K562 (cell line): ENCODE measurements around the gene GNAZ. TPM values are rescaled to one million over a fixed set of nuclear protein-coding genes. Genes with fewer than 3 reads are reported as not detected.
A peak's percentile ranks its signal among the peaks of the same experiment; 100 is the strongest.

ENCODE experiments used
- ATAC-seq: fragments of 200-7000 bp; cut with Tn5 transposase; 3 replicates; pipeline ENCODE4 v1.9.1; 2020; ENCODE audit warnings: moderate library complexity
- BruUV-seq: library from RNA; stranded (reverse); fragments of 400-500 nt; replicated peaks from 2 replicates; lab custom pipeline; 2021; lab: Mats Ljungman, UMichigan
- CTCF ChIA-PET: fragments of 300-600 bp; formaldehyde crosslinking; extraction: SDS; loops from one replicate; lab custom pipeline; 2021; ENCODE audit warnings: low intra/inter-chr PET ratio; lab: Yijun Ruan, JAX
- POLR2A ChIA-PET: fragments of 300-600, 350-650 bp; sonication (Branson Sonifier 250); formaldehyde crosslinking; extraction: SDS; loops from one replicate; lab custom pipeline; 2021; ENCODE audit warnings: antibody characterized with exemption, inconsistent platforms; lab: Yijun Ruan, JAX
- DNase-seq, 4 experiments: peaks; one replicate each; pipeline versions ENCODE4 v3.0.0 to v3.0.0-alpha.2; 2011 to 2018; ENCODE audit warnings: low spot score in 3 of 4, mixed read lengths in 3 of 4; ENCODE audit errors: extremely low read depth in 1 of 4
- FAIRE-seq: peaks from 2 replicates; lab custom pipeline; 2011; peaks lifted over from hg19 to GRCh38; lab: Jason Lieb, UNC
- H2AFZ ChIP-seq: 2 replicates; pipeline ENCODE4 v1.6.0; 2011; ENCODE audit warnings: low read depth, low read length, control low read depth, inconsistent platforms
- H3K27ac ChIP-seq: fragments of 200-600 bp; 3 replicates; pipeline ENCODE4 v1.8.0; 2011; ENCODE audit warnings: low read depth, mild to moderate bottlenecking, control low read depth, inconsistent platforms, low read length, moderate library complexity, mixed read lengths; ENCODE audit errors: extremely low read depth
- H3K27me3 ChIP-seq, 2 experiments: fragments of 300-600 bp in 1 of 2; 2 replicates in 1 of 2; 3 replicates in 1 of 2; pipeline versions ENCODE4 v1.6.0 to v1.8.0; 2011; ENCODE audit warnings: inconsistent platforms in 2 of 2, low read length in 2 of 2, mild to moderate bottlenecking in 1 of 2, mixed read lengths in 1 of 2, moderate library complexity in 1 of 2; ENCODE audit not compliant: control insufficient read depth in 2 of 2, insufficient read depth in 2 of 2
- H3K36me3 ChIP-seq: fragments of 300-600 bp; 3 replicates; pipeline ENCODE4 v1.8.0; 2011; ENCODE audit warnings: mild to moderate bottlenecking, low read length, inconsistent platforms; ENCODE audit not compliant: control insufficient read depth, insufficient read depth
- H3K4me1 ChIP-seq, 2 experiments: fragments of 200-600 bp in 1 of 2; replicated peaks in 1 of 2; 2 replicates in 1 of 2; 3 replicates in 1 of 2; pipeline versions ENCODE4 v1.5.1 to v1.8.0; 2011; ENCODE audit warnings: inconsistent platforms in 2 of 2, low read length in 2 of 2, mild to moderate bottlenecking in 1 of 2, mixed read lengths in 1 of 2, moderate library complexity in 1 of 2; ENCODE audit not compliant: control insufficient read depth in 2 of 2, insufficient read depth in 2 of 2
- H3K4me2 ChIP-seq: 2 replicates; pipeline ENCODE4 v1.6.1; 2011; ENCODE audit warnings: low read length, control low read depth, inconsistent platforms, mixed read lengths; ENCODE audit not compliant: insufficient read depth
- H3K4me3 ChIP-seq: fragments of 200-600 bp; sonication (generic), shearing (Covaris generic); 2 replicates; pipeline ENCODE4 v1.5.1; 2016; ENCODE audit warnings: control low read depth, inconsistent platforms
- H3K79me2 ChIP-seq: fragments of 200-600 bp; 3 replicates; pipeline ENCODE4 v1.8.0; 2011; ENCODE audit warnings: low read length, inconsistent platforms; ENCODE audit not compliant: control insufficient read depth, insufficient read depth
- H3K9ac ChIP-seq, 2 experiments: 2 replicates each; pipeline versions ENCODE4 v1.6.0 to v1.6.1; 2011; ENCODE audit warnings: low read depth in 2 of 2, low read length in 2 of 2, control low read depth in 1 of 2, inconsistent platforms in 1 of 2, mild to moderate bottlenecking in 1 of 2, mixed read lengths in 1 of 2; ENCODE audit not compliant: insufficient read depth in 1 of 2
- H3K9me1 ChIP-seq: one replicate; pipeline ENCODE4 v1.6.0; 2011; ENCODE audit warnings: inconsistent platforms, mild to moderate bottlenecking, low read length, moderate library complexity; ENCODE audit not compliant: control insufficient read depth, insufficient read depth
- H3K9me3 ChIP-seq: replicated peaks from 2 replicates; pipeline ENCODE4 v1.5.1; 2011; ENCODE audit warnings: low read depth, low read length, inconsistent platforms; ENCODE audit not compliant: control insufficient read depth, insufficient read depth
- H4K20me1 ChIP-seq: replicated peaks from 2 replicates; pipeline ENCODE4 v1.6.1; 2011; ENCODE audit warnings: low read length, inconsistent platforms, mixed read lengths; ENCODE audit not compliant: control insufficient read depth, insufficient read depth
- ATF1 ChIP-seq, 2 experiments: fragments of 450-650 bp in 1 of 2; IDR thresholded peaks; 2 replicates each; pipeline ENCODE4 v1.6.1; 2016; ENCODE audit warnings: missing compliant biosample characterization in 1 of 2, missing genetic modification characterization in 1 of 2
- BHLHE40 ChIP-seq: IDR thresholded peaks from 2 replicates; pipeline ENCODE4 v1.6.1; 2011; ENCODE audit warnings: low read length, improper control_type of control experiment
- CREM ChIP-seq: IDR thresholded peaks from 2 replicates; pipeline ENCODE4 v1.6.1; 2014; ENCODE audit warnings: antibody characterized with exemption, low read depth
- E2F3 ChIP-seq: fragments of 250-450 bp; sonication (Bioruptor Pico); IDR thresholded peaks from 2 replicates; pipeline ENCODE4 v1.4.0; 2020; ENCODE audit warnings: mild to moderate bottlenecking
- EGR1 ChIP-seq: fragments of 450-650 bp; conservative IDR thresholded peaks from 2 replicates; pipeline ENCODE4 v1.6.1; 2017; ENCODE audit warnings: mild to moderate bottlenecking
- FUS ChIP-seq: fragments of 200-400 bp; formaldehyde crosslinking; optimal IDR thresholded peaks from 2 replicates; pipeline ENCODE3; 2017; ENCODE audit warnings: low read depth, low read length
- GTF2A2 ChIP-seq: IDR thresholded peaks from 2 replicates; pipeline ENCODE4 v1.6.1; 2016; ENCODE audit warnings: mild to moderate bottlenecking, missing genetic modification characterization, missing compliant biosample characterization
- GTF2F1 ChIP-seq: IDR thresholded peaks from 2 replicates; pipeline ENCODE4 v1.6.1; 2011; ENCODE audit warnings: low read depth, low read length, improper control_type of control experiment
- HMGN3 ChIP-seq: IDR thresholded peaks from 2 replicates; pipeline ENCODE4 v1.6.1; 2011; ENCODE audit warnings: borderline replicate concordance, low read depth, mild to moderate bottlenecking, mixed read lengths, low read length; ENCODE audit not compliant: insufficient read length; ENCODE audit errors: extremely low read depth
- MXD1 ChIP-seq: fragments of 250-450 bp; sonication (Bioruptor Pico); IDR thresholded peaks from 2 replicates; pipeline ENCODE4 v1.8.0; 2021; ENCODE audit warnings: borderline replicate concordance, mild to moderate bottlenecking, moderate library complexity; ENCODE audit not compliant: poor library complexity, severe bottlenecking
- PRMT5 ChIP-seq: sonication (generic); formaldehyde crosslinking; IDR thresholded peaks from 2 replicates; pipeline ENCODE4 v1.5.0; 2020; ENCODE audit warnings: missing genetic modification reagents
- RB1 ChIP-seq: fragments of 450-650 bp; IDR thresholded peaks from 2 replicates; pipeline ENCODE4 v1.6.1; 2017; ENCODE audit warnings: low read depth, mild to moderate bottlenecking
- SMARCA5 ChIP-seq: fragments of 450-650 bp; IDR thresholded peaks from 2 replicates; pipeline ENCODE4 v1.6.1; 2016
- SRSF7 ChIP-seq: fragments of 200-400 bp; formaldehyde crosslinking; optimal IDR thresholded peaks from 2 replicates; pipeline ENCODE3; 2017; ENCODE audit warnings: mild to moderate bottlenecking, low read depth, low read length
- STAT5B ChIP-seq: fragments of 250-450 bp; sonication (Bioruptor Pico); IDR thresholded peaks from 2 replicates; pipeline ENCODE4 v1.8.0; 2021; ENCODE audit warnings: mild to moderate bottlenecking, inconsistent platforms
- YY1 ChIP-seq, 3 experiments: IDR thresholded peaks; 2 replicates each; pipeline ENCODE4 v1.6.1; 2011; ENCODE audit warnings: low read length in 2 of 3, mild to moderate bottlenecking in 2 of 3, moderate library complexity in 2 of 3, borderline replicate concordance in 1 of 3, control low read depth in 1 of 3, low read depth in 1 of 3; ENCODE audit not compliant: insufficient read depth in 3 of 3, insufficient replicate concordance in 2 of 3, control insufficient read depth in 1 of 3, insufficient read length in 1 of 3; ENCODE audit errors: extremely low read depth in 1 of 3
- ZNF76 ChIP-seq: fragments of 250-450 bp; sonication (Bioruptor Pico); IDR thresholded peaks from 2 replicates; pipeline ENCODE4 v1.4.0; 2020; ENCODE audit warnings: mild to moderate bottlenecking, moderate library complexity, borderline replicate concordance
- WGBS: fragments of 100-300 bp; shearing (Covaris generic); methylation state at CpG from one replicate; pipeline ENCODE4 v1.1.6; 2016; ENCODE audit warnings: low coverage, mixed read lengths; ENCODE audit not compliant: insufficient coverage; ENCODE audit errors: missing lambda C conversion rate; 5-methylcytosine and 5-hydroxymethylcytosine counted together
- in situ Hi-C: fragments of 300-500 bp; cut with MboI; formaldehyde crosslinking; loops from 4 replicates; pipeline ENCODE4 v1.15.0; 2018; ENCODE audit warnings: inconsistent platforms, mixed read lengths
- intact Hi-C: fragments of 100-400 bp; cut with micrococcal nuclease; formaldehyde crosslinking; loops from 2 replicates; pipeline ENCODE4 v1.14.2; 2022
- polyA plus RNA-seq, 8 experiments: library from polyadenylated mRNA; depleted of rRNA in 4 of 8; stranded (reverse) in 5 of 8; unstranded in 3 of 8; fragments of >200 nt; fragmentation: Nextera tagmentation in 2 of 8; fragmentation: Illumina TruSeq in 1 of 8; extraction: Ambion mirVana in 2 of 8; extraction: Trizol in 1 of 8; gene quantifications; 2 replicates each; pipeline versions ENCODE4 v1.2.1 to v1.2.3, GENCODE V29; 2011 to 2014; ENCODE audit warnings: inconsistent platforms in 1 of 8, missing spikeins in 1 of 8
- total RNA-seq, 7 experiments: library from RNA; depleted of rRNA in 6 of 7; stranded (reverse); fragments of >200 nt in 6 of 7; fragmentation: Illumina TruSeq in 2 of 7; extraction: Trizol in 2 of 7; gene quantifications; 2 replicates each; pipeline versions ENCODE4 v1.2.1 to v1.2.3, GENCODE V29; 2011 to 2021; ENCODE audit warnings: low replicate concordance in 1 of 7
- TF ChIP-seq, protein P1 (sequence below): IDR thresholded peaks from 2 replicates; pipeline ENCODE4 v1.6.1; 2011; ENCODE audit not compliant: insufficient read length; ENCODE audit errors: extremely low read depth

Gene GNAZ
- total and polyA plus RNA-seq, 9 of the 15 experiments (the other 6 are each of a cell fraction or from before 2014, with no cell fraction given) = 0.04 to 0.22 (median 0.13) TPM; not detected in 3

- Histone ChIP-seq H3K4me1 (peaks cover 0 to 7% of the 10 kb centered on the region in 2 experiments; a peak in 1 of 5 replicates), H4K20me1 (peaks cover 85% of the 10 kb centered on the region), H3K9me1 (no peaks in the 10 kb centered on the region), H3K4me2 (no peak overlapping the region), H3K9ac (peak overlapping the region in 1 of 2 experiments; percentile 2; a peak in 1 of 4 replicates), H3K27me3 (peaks cover 55 to 100% of the 10 kb centered on the region in 2 experiments), H3K4me3 (no peak overlapping the region), H2AFZ (no peak overlapping the region), H3K27ac (no peak overlapping the region), H3K79me2 (no peaks in the 10 kb centered on the region), H3K36me3 (no peaks in the 10 kb centered on the region), H3K9me3 (no peaks in the 10 kb centered on the region)
- FAIRE-seq (no peak), ATAC-seq (no peak), DNase-seq (peak in 1 of 4 experiments; percentile 47)
- intact Hi-C loops (no loop called here), in situ Hi-C loops (no loop called here)
- no TSS peak for BruUV-seq
- ChIA-PET POLR2A (interaction anchor here (0.5 to 9.0 kb wide), 15 partner anchors 8 to 254 kb away, joined by 3 to 100 read pairs (median 5); partner anchors contain the start of gene GNAZ), CTCF (interaction anchor here (0.5 kb wide), 1 partner anchor 36 kb away, joined by 5 read pairs; no protein-coding TSS in a partner anchor)
- WGBS = under 1% methylated on average over 16 of the region's 16 CpGs
- TF ChIP-seq PRMT5 (CRISPR knock-in tag) = peak; percentile 34; the same call in 1 of the 2 replicates
- TF ChIP-seq EGR1 = no peak
- TF ChIP-seq SRSF7 = no peak
- TF ChIP-seq, protein P1, sequence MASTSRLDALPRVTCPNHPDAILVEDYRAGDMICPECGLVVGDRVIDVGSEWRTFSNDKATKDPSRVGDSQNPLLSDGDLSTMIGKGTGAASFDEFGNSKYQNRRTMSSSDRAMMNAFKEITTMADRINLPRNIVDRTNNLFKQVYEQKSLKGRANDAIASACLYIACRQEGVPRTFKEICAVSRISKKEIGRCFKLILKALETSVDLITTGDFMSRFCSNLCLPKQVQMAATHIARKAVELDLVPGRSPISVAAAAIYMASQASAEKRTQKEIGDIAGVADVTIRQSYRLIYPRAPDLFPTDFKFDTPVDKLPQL = no peak
- TF ChIP-seq GTF2A2 (tag) = no peak
- TF ChIP-seq RB1 = peak; percentile 16; the same call in 1 of the 2 replicates
- peak; percentile 25; the same call in 1 of the 2 replicates for TF ChIP-seq BHLHE40
- TF ChIP-seq CREM = no peak
- no peak for TF ChIP-seq FUS
- no peak for TF ChIP-seq STAT5B (CRISPR knock-in tag)
- peak; percentile 3 for TF ChIP-seq MXD1
- TF ChIP-seq ATF1 (CRISPR knock-in tag; IDR thresholded peaks at IDR 0.05) = peak; percentile 46
- TF ChIP-seq ATF1 (tag; IDR thresholded peaks at IDR 0.05) = no peak
- no peak for TF ChIP-seq HMGN3
- TF ChIP-seq ZNF76 = no peak
- peak in 1 of 3 experiments; percentile 18 for TF ChIP-seq YY1 (IDR thresholded peaks at IDR 0.05; ENCODE audit: borderline replicate concordance in 1 of 3, control insufficient read depth in 1 of 3, extremely low read depth in 1 of 3, insufficient read depth in 3 of 3, insufficient read length in 1 of 3, insufficient replicate concordance in 2 of 3, low read depth in 1 of 3, low read length in 2 of 3)
- TF ChIP-seq E2F3 (CRISPR knock-in tag) = no peak
- TF ChIP-seq GTF2F1 = 0 out of 2 replicates have a peak, but pooled peaks have one; percentile 12
- no peak for TF ChIP-seq SMARCA5
Observed at GRCh38 chr22:23063539-23064380, 6.6 kb upstream of the GNAZ start.
